Measurements from ENCODE around the gene RABGAP1L.
A peak's percentile ranks its signal among the peaks of the same experiment; 100 is the strongest.

RABGAP1L gene

DNA sequence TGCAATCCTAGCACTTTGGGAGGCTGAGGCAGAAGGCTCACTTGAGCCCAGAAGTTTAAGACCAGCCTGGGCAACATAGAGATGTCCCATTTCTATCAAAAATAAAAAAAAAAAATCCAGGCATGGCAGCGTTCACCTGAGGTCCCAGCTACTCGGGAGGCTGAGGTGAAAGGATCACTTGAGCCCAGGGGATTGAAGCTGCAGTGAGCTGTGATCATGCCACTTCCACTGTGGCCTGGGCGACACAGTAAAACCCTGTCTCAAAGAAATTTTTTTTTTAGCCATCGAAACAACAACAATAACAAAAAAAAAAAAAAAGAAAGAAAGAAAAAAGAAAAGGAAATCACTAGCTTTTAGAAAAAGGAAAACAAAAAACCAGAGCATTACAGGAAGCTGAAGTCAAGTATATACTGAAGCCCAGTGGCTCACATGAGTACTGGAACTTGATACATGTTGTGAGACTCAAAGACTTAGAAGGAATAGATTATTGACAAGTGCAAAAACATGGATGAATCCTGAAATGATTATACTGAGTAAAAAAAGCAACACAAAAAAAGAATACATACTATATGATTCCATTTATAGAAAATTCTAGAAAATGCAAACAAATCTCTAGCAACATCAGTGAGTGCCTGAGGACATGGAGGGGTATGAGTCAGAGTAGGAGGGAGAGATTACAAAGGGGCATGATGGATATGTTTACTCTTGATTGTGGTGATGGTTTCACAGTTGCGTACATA lies 6.1 kb upstream of the RABGAP1L start:
- no peak overlapping the region for H3K4me3 ChIP-seq (ENCODE audit: low read length)
- H3K9ac ChIP-seq (ENCODE audit: low read length), result no peak overlapping the region
- TF ChIP-seq EZH2phosphoT487 (IDR thresholded peaks at IDR 0.05; ENCODE audit: low read depth), result no peak
- TF ChIP-seq, protein P1, sequence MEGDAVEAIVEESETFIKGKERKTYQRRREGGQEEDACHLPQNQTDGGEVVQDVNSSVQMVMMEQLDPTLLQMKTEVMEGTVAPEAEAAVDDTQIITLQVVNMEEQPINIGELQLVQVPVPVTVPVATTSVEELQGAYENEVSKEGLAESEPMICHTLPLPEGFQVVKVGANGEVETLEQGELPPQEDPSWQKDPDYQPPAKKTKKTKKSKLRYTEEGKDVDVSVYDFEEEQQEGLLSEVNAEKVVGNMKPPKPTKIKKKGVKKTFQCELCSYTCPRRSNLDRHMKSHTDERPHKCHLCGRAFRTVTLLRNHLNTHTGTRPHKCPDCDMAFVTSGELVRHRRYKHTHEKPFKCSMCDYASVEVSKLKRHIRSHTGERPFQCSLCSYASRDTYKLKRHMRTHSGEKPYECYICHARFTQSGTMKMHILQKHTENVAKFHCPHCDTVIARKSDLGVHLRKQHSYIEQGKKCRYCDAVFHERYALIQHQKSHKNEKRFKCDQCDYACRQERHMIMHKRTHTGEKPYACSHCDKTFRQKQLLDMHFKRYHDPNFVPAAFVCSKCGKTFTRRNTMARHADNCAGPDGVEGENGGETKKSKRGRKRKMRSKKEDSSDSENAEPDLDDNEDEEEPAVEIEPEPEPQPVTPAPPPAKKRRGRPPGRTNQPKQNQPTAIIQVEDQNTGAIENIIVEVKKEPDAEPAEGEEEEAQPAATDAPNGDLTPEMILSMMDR (IDR thresholded peaks at IDR 0.05; ENCODE audit: low read depth, low read length), result peak; percentile 12
- no peak overlapping the region for H2AFZ ChIP-seq (ENCODE audit: low read depth, low read length)
- no peaks in the 10 kb centered on the region for H3K27me3 ChIP-seq (ENCODE audit: low read depth, low read length)
- H3K9me3 ChIP-seq (ENCODE audit: insufficient read depth, low read length), result no peaks in the 10 kb centered on the region
- H3K79me2 ChIP-seq (ENCODE audit: low read length), result no peaks in the 10 kb centered on the region
- H3K36me3 ChIP-seq (replicated peaks; ENCODE audit: low read depth, low read length), result no peaks in the 10 kb centered on the region
- no peak overlapping the region for H3K27ac ChIP-seq (ENCODE audit: low read length)
- peak overlapping the region; percentile 32 for H3K4me2 ChIP-seq (ENCODE audit: low read length)
- H3K4me1 ChIP-seq (ENCODE audit: low read length), result peaks cover 48% of the 10 kb centered on the region
- no peaks in the 10 kb centered on the region for H4K20me1 ChIP-seq (ENCODE audit: insufficient read depth, low read length)

DNA sequence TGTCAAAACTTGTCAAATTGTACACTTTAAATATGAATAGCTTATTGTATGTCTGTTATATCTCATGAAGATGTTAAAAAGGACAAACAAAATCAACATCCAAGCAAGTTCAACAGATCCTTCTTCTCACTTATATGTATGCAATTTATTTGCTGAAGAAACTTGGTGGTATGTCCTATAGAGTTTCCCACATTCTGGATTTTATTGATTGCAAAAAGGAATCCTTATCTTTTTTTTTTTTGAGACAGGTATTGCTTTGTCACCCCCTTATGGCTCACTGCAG lies 5.6 kb upstream of the RABGAP1L start:
- no peak overlapping the region for H2AFZ ChIP-seq (ENCODE audit: low read depth, low read length)
- peaks cover 52% of the 10 kb centered on the region for H3K4me1 ChIP-seq (ENCODE audit: low read length)
- H3K36me3 ChIP-seq (replicated peaks; ENCODE audit: low read depth, low read length), result no peaks in the 10 kb centered on the region
- H3K27me3 ChIP-seq (ENCODE audit: low read depth, low read length), result no peaks in the 10 kb centered on the region
- H4K20me1 ChIP-seq (ENCODE audit: insufficient read depth, low read length), result no peaks in the 10 kb centered on the region
- H3K4me3 ChIP-seq (ENCODE audit: low read length), result no peak overlapping the region
- no peak overlapping the region for H3K27ac ChIP-seq (ENCODE audit: low read length)
- no peaks in the 10 kb centered on the region for H3K9me3 ChIP-seq (ENCODE audit: insufficient read depth, low read length)
- H3K4me2 ChIP-seq (ENCODE audit: low read length), result no peak overlapping the region
- TF ChIP-seq EZH2phosphoT487 (IDR thresholded peaks at IDR 0.05; ENCODE audit: low read depth), result no peak
- TF ChIP-seq, protein P1 (IDR thresholded peaks at IDR 0.05; ENCODE audit: low read depth, low read length), result no peak
- no peaks in the 10 kb centered on the region for H3K79me2 ChIP-seq (ENCODE audit: low read length)
- no peak overlapping the region for H3K9ac ChIP-seq (ENCODE audit: low read length)

DNA sequence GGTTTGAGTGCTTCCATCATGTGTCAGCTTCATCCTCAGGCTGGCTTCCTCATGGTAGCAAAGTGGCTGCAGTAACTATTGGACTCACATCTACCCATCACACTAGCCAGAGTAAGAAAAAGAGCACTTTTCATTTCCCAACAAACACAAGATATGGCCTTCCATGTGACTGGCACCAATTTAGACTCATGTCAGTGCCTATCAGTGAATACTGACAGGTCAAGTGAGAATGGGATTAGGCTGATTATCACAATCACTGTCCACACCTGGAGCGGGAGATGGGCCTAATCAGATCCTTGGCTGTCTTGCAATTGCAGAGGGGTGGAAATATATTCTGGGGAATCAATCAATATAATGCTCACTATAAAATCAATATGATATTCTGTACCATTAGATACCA lies 2.9 kb upstream of the RABGAP1L start:
- Histone ChIP-seq H3K79me2 (ENCODE audit: low read length) (peaks cover 19% of the 10 kb centered on the region), H3K9ac (ENCODE audit: low read length) (peak overlapping the region; percentile 13; the same call in 1 of the 2 replicates), H2AFZ (ENCODE audit: low read depth, low read length) (no peak overlapping the region), H4K20me1 (ENCODE audit: insufficient read depth, low read length) (peaks cover 7% of the 10 kb centered on the region), H3K4me3 (ENCODE audit: low read length) (peak overlapping the region; percentile 41; the same call in 1 of the 2 replicates), H3K27me3 (ENCODE audit: low read depth, low read length) (no peaks in the 10 kb centered on the region), H3K4me1 (ENCODE audit: low read length) (peaks cover 60% of the 10 kb centered on the region), H3K27ac (ENCODE audit: low read length) (peak overlapping the region; percentile 94), H3K4me2 (ENCODE audit: low read length) (peak overlapping the region; percentile 92), H3K36me3 (replicated peaks; ENCODE audit: low read depth, low read length) (no peaks in the 10 kb centered on the region), H3K9me3 (ENCODE audit: insufficient read depth, low read length) (no peaks in the 10 kb centered on the region)
- no peak for TF ChIP-seq EZH2phosphoT487 (IDR thresholded peaks at IDR 0.05; ENCODE audit: low read depth)
- TF ChIP-seq, protein P1 (IDR thresholded peaks at IDR 0.05; ENCODE audit: low read depth, low read length), result no peak

DNA sequence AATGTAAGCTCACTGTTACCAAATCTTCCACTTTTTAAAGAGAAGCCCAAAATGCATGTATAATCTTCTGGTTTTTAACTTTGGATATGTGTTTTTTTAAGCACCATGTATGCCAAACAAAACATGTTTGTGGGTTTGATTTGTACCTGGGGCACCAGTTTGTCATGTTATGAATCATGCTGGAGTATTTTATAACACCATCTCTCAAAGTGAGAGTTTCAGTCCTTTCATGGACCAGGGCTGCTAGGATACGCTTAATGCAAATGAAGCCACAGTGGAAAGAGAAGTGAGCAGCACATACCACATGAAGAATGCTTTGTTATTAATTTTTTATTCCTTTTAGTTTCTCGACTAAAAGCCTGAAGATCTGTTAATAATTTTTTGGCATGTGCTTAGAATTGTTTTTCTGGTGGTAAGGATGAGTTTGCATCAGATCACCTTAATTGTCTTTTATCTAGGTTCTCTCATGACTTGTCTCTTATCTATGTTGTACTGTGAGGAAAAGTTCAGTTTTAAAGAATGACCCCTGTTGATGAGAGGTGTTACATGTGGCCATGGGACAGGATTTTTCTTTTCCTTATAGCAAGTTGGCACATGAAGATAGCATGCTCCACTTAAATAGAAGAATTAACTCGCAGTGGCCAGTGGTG lies 2.0 kb upstream of the RABGAP1L start:
- TF ChIP-seq, protein P1 (IDR thresholded peaks at IDR 0.05; ENCODE audit: low read depth, low read length), result no peak
- TF ChIP-seq EZH2phosphoT487 (IDR thresholded peaks at IDR 0.05; ENCODE audit: low read depth), result no peak
- no peak overlapping the region for H2AFZ ChIP-seq (ENCODE audit: low read depth, low read length)
- H3K4me1 ChIP-seq (ENCODE audit: low read length), result peaks cover 64% of the 10 kb centered on the region
- H3K27ac ChIP-seq (ENCODE audit: low read length), result peak overlapping the region; percentile 94
- H3K4me3 ChIP-seq (ENCODE audit: low read length), result peak overlapping the region; percentile 82
- peaks cover 10% of the 10 kb centered on the region for H4K20me1 ChIP-seq (ENCODE audit: insufficient read depth, low read length)
- peak overlapping the region; percentile 92 for H3K4me2 ChIP-seq (ENCODE audit: low read length)
- no peaks in the 10 kb centered on the region for H3K27me3 ChIP-seq (ENCODE audit: low read depth, low read length)
- H3K9me3 ChIP-seq (ENCODE audit: insufficient read depth, low read length), result no peaks in the 10 kb centered on the region
- H3K9ac ChIP-seq (ENCODE audit: low read length), result peak overlapping the region; percentile 93
- peaks cover 2% of the 10 kb centered on the region for H3K36me3 ChIP-seq (replicated peaks; ENCODE audit: low read depth, low read length)
- H3K79me2 ChIP-seq (ENCODE audit: low read length), result peaks cover 27% of the 10 kb centered on the region
